Ishikawa (cell line): ENCODE measurements around the gene SMOC1.

Source experiments
- EGR1 ChIP-seq: IDR thresholded peaks from 2 replicates; pipeline ENCODE4 v1.6.1; 2012
- YY1 ChIP-seq: IDR thresholded peaks from 2 replicates; pipeline ENCODE4 v1.6.1; 2012; ENCODE audit warnings: low read depth
- TF ChIP-seq, protein P1 (sequence below): IDR thresholded peaks from 2 replicates; pipeline ENCODE4 v1.6.1; 2012

GRCh38 chr14:70045310-70045709 lies 166.1 kb downstream of the SMOC1 start:
- TF ChIP-seq YY1 (no peak), EGR1 (no peak)
- TF ChIP-seq, protein P1, sequence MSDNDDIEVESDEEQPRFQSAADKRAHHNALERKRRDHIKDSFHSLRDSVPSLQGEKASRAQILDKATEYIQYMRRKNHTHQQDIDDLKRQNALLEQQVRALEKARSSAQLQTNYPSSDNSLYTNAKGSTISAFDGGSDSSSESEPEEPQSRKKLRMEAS: no peak
